GM23248 (cell line): ENCODE results near the gene CEP152. TPM values are rescaled to one million over a fixed set of nuclear protein-coding genes. Genes with fewer than 3 reads are reported as not detected.

ENCODE experiments used
- DNase-seq: peaks from one replicate; pipeline ENCODE4 v3.0.0-alpha.2; 2015
- H2AFZ ChIP-seq: fragments of 200-600 bp; sonication (generic); 2 replicates; pipeline ENCODE4 v1.6.1; 2016; ENCODE audit warnings: antibody characterized with exemption
- H3F3A ChIP-seq: fragments of 200-600 bp; sonication (generic); 2 replicates; pipeline ENCODE4 v1.6.1; 2016; ENCODE audit warnings: mild to moderate bottlenecking, antibody characterized with exemption, mixed run types; ENCODE audit not compliant: insufficient read depth
- H3K27ac ChIP-seq: fragments of 200-600 bp; sonication (generic); 2 replicates; pipeline ENCODE4 v1.5.1; 2016; ENCODE audit warnings: mild to moderate bottlenecking
- H3K27me3 ChIP-seq: fragments of 200-600 bp; sonication (generic); replicated peaks from 2 replicates; pipeline ENCODE4 v1.6.1; 2016; ENCODE audit warnings: mild to moderate bottlenecking; ENCODE audit not compliant: insufficient read depth
- H3K36me3 ChIP-seq: fragments of 200-600 bp; sonication (generic); 2 replicates; pipeline ENCODE4 v1.6.1; 2016; ENCODE audit warnings: low read depth, mild to moderate bottlenecking
- H3K4me1 ChIP-seq: fragments of 200-600 bp; sonication (generic); 2 replicates; pipeline ENCODE4 v1.6.1; 2016; ENCODE audit warnings: mild to moderate bottlenecking; ENCODE audit not compliant: insufficient read depth
- H3K4me2 ChIP-seq: fragments of 200-600 bp; sonication (generic); one replicate; pipeline ENCODE4 v1.6.1; 2016; ENCODE audit warnings: mild to moderate bottlenecking; ENCODE audit not compliant: unreplicated experiment
- H3K4me3 ChIP-seq: fragments of 200-600 bp; sonication (generic); 2 replicates; pipeline ENCODE4 v1.5.1; 2016; ENCODE audit warnings: mild to moderate bottlenecking
- H3K79me2 ChIP-seq: fragments of 200-600 bp; sonication (generic); 2 replicates; pipeline ENCODE4 v1.6.1; 2016; ENCODE audit warnings: mild to moderate bottlenecking; ENCODE audit not compliant: insufficient read depth
- H3K9ac ChIP-seq: fragments of 200-600 bp; sonication (generic); 2 replicates; pipeline ENCODE4 v1.6.1; 2016; ENCODE audit warnings: mild to moderate bottlenecking
- H3K9me2 ChIP-seq: fragments of 200-600 bp; sonication (generic); 2 replicates; pipeline ENCODE4 v1.6.1; 2016; ENCODE audit warnings: mixed run types, mild to moderate bottlenecking, moderate library complexity; ENCODE audit not compliant: insufficient read depth
- H3K9me3 ChIP-seq: fragments of 200-600 bp; sonication (generic); one replicate; pipeline ENCODE4 v1.6.1; 2017; ENCODE audit warnings: low read depth
- H4K20me1 ChIP-seq: fragments of 200-600 bp; sonication (generic); 2 replicates; pipeline ENCODE4 v1.6.0; 2016; ENCODE audit not compliant: insufficient read depth
- EZH2 ChIP-seq: fragments of 200-600 bp; sonication (generic); IDR thresholded peaks from 2 replicates; pipeline ENCODE4 v1.6.1; 2018; ENCODE audit warnings: antibody characterized with exemption, mild to moderate bottlenecking; ENCODE audit not compliant: insufficient read depth, poor library complexity, severe bottlenecking
- EZH2phosphoT487 ChIP-seq: fragments of 200-600 bp; sonication (generic); IDR thresholded peaks from 2 replicates; pipeline ENCODE4 v1.6.1; 2018; ENCODE audit warnings: antibody characterized with exemption, moderate library complexity, mild to moderate bottlenecking, low read depth; ENCODE audit not compliant: insufficient read depth
- WGBS, 2 experiments: methylation state at CpG; one replicate each; pipeline ENCODE4 v1.1.6; 2015 to 2017; ENCODE audit warnings: low lambda C conversion rate in 2 of 2, low coverage in 1 of 2; ENCODE audit errors: missing lambda C conversion rate in 2 of 2; 5-methylcytosine and 5-hydroxymethylcytosine counted together
- in situ Hi-C: fragments of 300-500 bp; cut with MboI; formaldehyde crosslinking; loops from 2 replicates; pipeline ENCODE4 v1.15.0; 2020
- polyA plus RNA-seq: library from polyadenylated mRNA; unstranded; fragments of >200 nt; fragmentation: Nextera tagmentation; extraction: Ambion mirVana; gene quantifications from 2 replicates; pipeline ENCODE4 v1.2.1, GENCODE V29; 2016
- total RNA-seq: library from RNA; depleted of rRNA; stranded (reverse); fragments of >200 nt; shearing (Covaris generic); gene quantifications from 2 replicates; pipeline ENCODE4 v1.2.3, GENCODE V29; 2014

The CEP152 gene
- total and polyA plus RNA-seq, 2 experiments from 2014 or later: 1.8 to 3.6 TPM

DNA sequence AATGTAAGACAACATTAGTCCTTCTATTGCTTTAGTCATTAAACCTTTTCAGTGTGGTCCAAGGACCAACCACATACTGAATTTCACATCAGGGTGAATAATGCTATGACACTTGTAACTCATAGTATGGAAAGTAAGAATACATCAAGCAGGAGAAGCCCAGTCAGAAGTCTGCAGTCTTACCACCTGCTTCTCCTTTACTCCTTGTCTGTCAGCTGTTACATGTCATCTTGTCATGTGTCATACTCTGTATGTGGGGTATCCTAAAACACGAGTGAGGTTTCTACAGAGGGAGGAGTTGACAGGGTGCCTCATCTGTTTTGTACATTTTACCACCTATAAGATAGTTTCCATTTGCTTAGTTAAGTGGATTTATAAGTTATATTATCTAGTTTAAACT, 34.3 kb upstream of the CEP152 start:
- no peak for DNase-seq
- no peak overlapping the region for H3K27ac ChIP-seq
- no peaks in the 10 kb centered on the region for H3K79me2 ChIP-seq
- H3K4me1 ChIP-seq: no peaks in the 10 kb centered on the region
- no peak overlapping the region for H3K4me2 ChIP-seq
- no peak for TF ChIP-seq EZH2phosphoT487
- TF ChIP-seq EZH2: no peak
- H3K36me3 ChIP-seq: no peaks in the 10 kb centered on the region
- no peaks in the 10 kb centered on the region for H3F3A ChIP-seq
- no peaks in the 10 kb centered on the region for H3K9me2 ChIP-seq
- WGBS, 2 experiments: 63 to 66% methylated on average over 1 of the region's 1 CpG
- in situ Hi-C loops: no loop called here
- no peak overlapping the region for H2AFZ ChIP-seq
- H3K9me3 ChIP-seq: no peaks in the 10 kb centered on the region
- H3K27me3 ChIP-seq: no peaks in the 10 kb centered on the region
- no peak overlapping the region for H3K4me3 ChIP-seq
- H4K20me1 ChIP-seq: no peaks in the 10 kb centered on the region
- no peak overlapping the region for H3K9ac ChIP-seq

DNA sequence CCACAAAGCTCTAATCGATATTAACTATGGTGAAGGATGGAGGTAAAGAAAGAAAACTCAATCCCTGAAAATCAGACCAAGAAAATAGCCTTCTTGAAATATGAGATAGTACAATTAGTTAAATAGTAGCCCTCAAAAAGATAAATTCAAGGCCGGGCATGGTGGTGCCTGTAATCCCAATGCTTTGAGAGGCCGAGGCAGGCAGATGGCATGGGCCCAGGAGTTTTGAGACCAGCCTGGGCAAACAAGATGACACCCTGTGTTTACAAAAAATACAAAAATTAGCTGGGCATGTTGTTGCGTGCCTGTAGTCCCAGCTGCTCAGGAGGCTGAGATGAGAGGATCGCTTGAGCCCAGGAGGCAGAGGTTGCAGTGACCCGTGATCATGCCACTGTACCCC, 31.6 kb upstream of the CEP152 start:
- H2AFZ ChIP-seq: no peak overlapping the region
- WGBS, 2 experiments: 84 to 86% methylated on average over 6 of the region's 6 CpGs
- H4K20me1 ChIP-seq: no peaks in the 10 kb centered on the region
- no peak overlapping the region for H3K4me2 ChIP-seq
- no peak overlapping the region for H3K9ac ChIP-seq
- no peaks in the 10 kb centered on the region for H3K79me2 ChIP-seq
- no peak for DNase-seq
- H3K9me3 ChIP-seq: no peaks in the 10 kb centered on the region
- no peak overlapping the region for H3K27ac ChIP-seq
- TF ChIP-seq EZH2: no peak
- no peak for TF ChIP-seq EZH2phosphoT487
- H3F3A ChIP-seq: no peaks in the 10 kb centered on the region
- in situ Hi-C loops: no loop called here
- H3K9me2 ChIP-seq: no peaks in the 10 kb centered on the region
- H3K4me1 ChIP-seq: no peaks in the 10 kb centered on the region
- no peaks in the 10 kb centered on the region for H3K27me3 ChIP-seq
- H3K4me3 ChIP-seq: no peak overlapping the region
- no peaks in the 10 kb centered on the region for H3K36me3 ChIP-seq

DNA sequence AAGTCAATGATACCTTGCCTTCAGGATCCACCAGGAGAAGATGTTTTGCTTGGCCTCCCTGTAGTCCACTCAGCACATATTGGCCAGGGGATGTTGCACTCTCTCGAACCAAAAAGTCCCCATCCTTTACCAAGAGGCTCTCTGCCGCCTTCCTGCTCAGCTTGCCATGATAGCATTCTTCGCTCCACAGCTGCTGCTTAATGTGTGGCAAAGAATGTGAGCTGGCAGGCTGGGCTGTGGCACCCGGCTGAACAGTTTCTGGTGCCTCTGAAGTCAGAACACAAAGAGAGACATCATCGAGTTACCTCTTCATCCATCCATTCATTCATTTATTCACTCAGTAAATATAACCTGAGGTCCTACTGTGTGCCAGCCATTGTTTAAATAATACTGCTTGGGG, 23.9 kb upstream of the CEP152 start:
- no peak overlapping the region for H3K4me3 ChIP-seq
- no peaks in the 10 kb centered on the region for H4K20me1 ChIP-seq
- 76 to 83% methylated on average over 5 of the region's 5 CpGs for WGBS, 2 experiments
- no peaks in the 10 kb centered on the region for H3K9me3 ChIP-seq
- no peak overlapping the region for H3K9ac ChIP-seq
- H3K4me1 ChIP-seq: no peaks in the 10 kb centered on the region
- no peaks in the 10 kb centered on the region for H3K9me2 ChIP-seq
- in situ Hi-C loops: no loop called here
- no peaks in the 10 kb centered on the region for H3K79me2 ChIP-seq
- H3F3A ChIP-seq: no peaks in the 10 kb centered on the region
- H3K27ac ChIP-seq: no peak overlapping the region
- no peak overlapping the region for H2AFZ ChIP-seq
- no peaks in the 10 kb centered on the region for H3K36me3 ChIP-seq
- H3K27me3 ChIP-seq: no peaks in the 10 kb centered on the region
- no peak for DNase-seq
- TF ChIP-seq EZH2phosphoT487: no peak
- no peak for TF ChIP-seq EZH2
- H3K4me2 ChIP-seq: no peak overlapping the region

DNA sequence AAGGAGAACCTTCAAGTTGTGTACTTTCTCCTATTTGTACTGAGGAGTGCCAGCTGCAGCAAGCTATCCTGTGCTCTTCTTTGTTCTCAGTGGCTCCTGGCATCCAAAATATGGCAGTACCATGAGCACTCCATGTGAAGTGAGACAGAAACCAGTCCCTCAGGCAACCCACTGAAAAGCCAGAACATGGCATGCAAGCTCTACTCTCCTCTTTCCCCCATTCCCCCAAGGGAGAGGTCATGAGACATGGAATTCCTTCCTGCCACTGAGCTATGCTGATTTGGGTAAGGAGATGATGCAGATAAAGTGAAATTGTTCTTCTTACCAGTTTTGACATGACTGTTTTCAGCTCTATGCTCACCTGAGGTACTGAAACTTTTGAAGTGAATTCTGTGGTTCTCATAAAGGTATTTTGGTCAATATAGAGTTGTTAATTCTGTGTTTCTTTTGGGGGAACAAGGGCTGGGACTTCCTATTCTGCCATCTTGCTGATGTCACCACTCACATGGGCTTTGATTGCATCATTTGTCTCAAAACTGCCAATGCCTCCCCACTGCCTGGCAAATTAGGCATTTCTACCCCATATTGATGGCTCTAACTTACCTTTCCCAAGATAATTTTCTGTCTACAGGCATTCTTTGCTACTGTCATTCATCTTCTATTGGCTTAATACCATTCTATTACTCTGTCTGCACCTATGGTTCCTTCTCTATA, 22.8 kb upstream of the CEP152 start:
- H3F3A ChIP-seq: no peaks in the 10 kb centered on the region
- H3K9me3 ChIP-seq: no peaks in the 10 kb centered on the region
- no peak overlapping the region for H3K9ac ChIP-seq
- no peaks in the 10 kb centered on the region for H3K9me2 ChIP-seq
- H2AFZ ChIP-seq: no peak overlapping the region
- H3K4me1 ChIP-seq: no peaks in the 10 kb centered on the region
- no peak overlapping the region for H3K4me3 ChIP-seq
- no peak overlapping the region for H3K4me2 ChIP-seq
- no peaks in the 10 kb centered on the region for H3K27me3 ChIP-seq
- TF ChIP-seq EZH2: no peak
- TF ChIP-seq EZH2phosphoT487: no peak
- in situ Hi-C loops: no loop called here
- H3K27ac ChIP-seq: no peak overlapping the region
- no peak for DNase-seq
- no peaks in the 10 kb centered on the region for H3K36me3 ChIP-seq
- H4K20me1 ChIP-seq: no peaks in the 10 kb centered on the region
- H3K79me2 ChIP-seq: no peaks in the 10 kb centered on the region

DNA sequence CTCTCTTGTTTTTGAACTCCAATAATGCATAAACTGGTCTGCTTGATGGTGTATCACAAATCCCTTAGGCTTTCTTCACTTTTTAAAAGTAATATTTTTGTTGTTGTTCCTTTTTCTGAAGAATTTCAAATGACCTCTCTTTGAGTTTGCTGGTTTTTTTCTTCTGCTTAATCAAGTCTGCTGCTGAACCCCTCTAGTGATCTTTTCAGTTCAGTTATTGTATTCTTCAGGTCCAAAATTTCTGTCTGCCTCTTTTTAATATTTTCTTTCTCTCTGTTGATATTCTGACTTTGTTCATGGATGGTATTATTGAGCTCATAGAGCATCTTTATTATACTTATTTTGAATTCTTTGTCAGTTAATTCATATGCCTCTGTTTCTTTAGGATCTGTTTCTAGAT, 21.8 kb upstream of the CEP152 start:
- H4K20me1 ChIP-seq: no peaks in the 10 kb centered on the region
- in situ Hi-C loops: no loop called here
- DNase-seq: no peak
- no peaks in the 10 kb centered on the region for H3K9me3 ChIP-seq
- H3F3A ChIP-seq: no peaks in the 10 kb centered on the region
- TF ChIP-seq EZH2phosphoT487 (no peak), EZH2 (no peak)
- no peak overlapping the region for H3K9ac ChIP-seq
- H3K27me3 ChIP-seq: no peaks in the 10 kb centered on the region
- H3K4me3 ChIP-seq: no peak overlapping the region
- no peaks in the 10 kb centered on the region for H3K4me1 ChIP-seq
- H3K36me3 ChIP-seq: no peaks in the 10 kb centered on the region
- H3K4me2 ChIP-seq: no peak overlapping the region
- H2AFZ ChIP-seq: no peak overlapping the region
- no peak overlapping the region for H3K27ac ChIP-seq
- no peaks in the 10 kb centered on the region for H3K79me2 ChIP-seq
- no peaks in the 10 kb centered on the region for H3K9me2 ChIP-seq
